Body of pancreas (tissue), 4 donors: ENCODE data around the gene TNIK.

Experiments used
- CTCF ChIP-seq, 7 experiments: fragments of 450-650 bp in 4 of 7; fragments of 200-600 bp in 3 of 7; sonication (generic) in 3 of 7; IDR thresholded peaks; one replicate each; pipeline ENCODE4 v1.5.1; 2016 to 2019; ENCODE audit warnings: antibody characterized with exemption in 7 of 7
- POLR2A ChIP-seq, 3 donors: fragments of 450-650 bp; IDR thresholded peaks; one replicate each; pipeline ENCODE4 v1.6.1; 2016; ENCODE audit warnings: antibody characterized with exemption in 3 of 3, mild to moderate bottlenecking in 2 of 3

DNA sequence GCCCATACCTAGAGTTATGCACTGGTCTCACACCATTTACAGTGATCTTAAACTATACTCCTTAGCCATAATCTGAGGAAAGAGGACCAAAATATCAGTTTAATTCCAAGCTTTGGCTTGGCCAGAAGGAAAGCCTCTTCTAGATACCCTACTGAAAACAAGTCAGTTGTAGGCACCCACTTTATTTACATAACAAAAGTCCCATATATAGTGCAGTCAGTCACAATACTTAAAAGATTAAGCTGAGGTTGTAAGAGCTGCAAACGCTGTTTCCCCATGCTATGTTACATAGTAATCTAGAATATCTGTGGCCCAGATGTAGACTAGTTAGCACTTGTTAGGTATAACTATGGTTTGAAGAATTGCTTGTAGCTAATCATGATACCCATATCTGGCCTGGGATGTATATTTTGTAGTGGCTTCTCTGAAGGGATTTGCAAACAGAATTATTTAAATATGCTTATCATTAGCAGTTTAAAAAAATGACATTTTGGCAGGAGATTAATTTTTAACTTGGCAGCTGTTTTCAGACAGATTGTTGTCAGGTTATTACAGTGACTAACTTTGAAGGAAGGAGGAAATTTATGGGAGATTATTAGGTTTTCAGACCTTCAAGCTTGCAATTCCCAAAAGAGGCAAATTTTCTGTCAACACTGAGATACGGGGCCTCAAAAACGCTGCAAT lies 273.2 kb downstream of the TNIK start:
- no peak for TF ChIP-seq CTCF (IDR thresholded peaks at IDR 0.05)
- no peak for TF ChIP-seq POLR2A (IDR thresholded peaks at IDR 0.05)
